Peyer's patch (tissue), 4 donors: Measurements from ENCODE around the gene MAPK1. TPM values are rescaled to one million over a fixed set of nuclear protein-coding genes. Genes with fewer than 3 reads are reported as not detected.

Experiments
- DNase-seq, 3 donors: peaks; one replicate each; pipeline ENCODE4 v3.0.0-alpha.2; 2017 to 2019
- H3K27ac ChIP-seq, 4 donors: fragments of 200-600 bp; sonication (generic); one replicate each; pipeline ENCODE4 v1.5.1; 2016 to 2019
- H3K27me3 ChIP-seq, 2 donors: fragments of 200-600 bp; sonication (generic); one replicate each; pipeline ENCODE4 v1.5.1; 2019
- H3K36me3 ChIP-seq, 3 donors: fragments of 200-600 bp; sonication (generic); one replicate each; pipeline ENCODE4 v1.5.1; 2016 to 2019
- H3K4me1 ChIP-seq, 4 donors: fragments of 200-600 bp; sonication (generic); one replicate each; pipeline ENCODE4 v1.5.1; 2016 to 2019
- H3K4me3 ChIP-seq, 4 donors: fragments of 200-600 bp; sonication (generic); 1 replicate in 3 of 4; 2 replicates in 1 of 4; pipeline ENCODE4 v1.5.1; 2016 to 2019; ENCODE audit warnings: mild to moderate bottlenecking in 1 of 4
- H3K9me3 ChIP-seq, 4 donors: fragments of 200-600 bp; sonication (generic); one replicate each; pipeline ENCODE4 v1.5.1; 2016 to 2019; ENCODE audit warnings: mild to moderate bottlenecking in 1 of 4
- CTCF ChIP-seq, 6 experiments: fragments of 450-650 bp in 4 of 6; fragments of 200-600 bp in 2 of 6; sonication (generic) in 1 of 6; IDR thresholded peaks; one replicate each; pipeline ENCODE4 v1.5.1; 2017 to 2019; ENCODE audit warnings: antibody characterized with exemption in 6 of 6, mild to moderate bottlenecking in 3 of 6, moderate library complexity in 1 of 6
- POLR2A ChIP-seq, 2 donors: fragments of 450-650 bp; IDR thresholded peaks; one replicate each; pipeline ENCODE4 v1.5.1; 2017; ENCODE audit warnings: antibody characterized with exemption in 2 of 2, mild to moderate bottlenecking in 2 of 2, moderate library complexity in 2 of 2
- total RNA-seq, 4 donors: library from RNA; depleted of rRNA; stranded (reverse); fragments of >200 nt; gene quantifications; one replicate each; pipeline ENCODE4 v1.1.0, GENCODE V29; 2016

Gene MAPK1
- total RNA-seq, 4 donors from 2014 or later: 38.9 to 49.5 (median 43.2) TPM

- Histone ChIP-seq H3K4me3 (no peak overlapping the region), H3K9me3 (no peaks in the 10 kb centered on the region), H3K27ac (no peak overlapping the region), H3K4me1 (peaks cover 0 to 8% (median 0%) of the 10 kb centered on the region in 4 donors), H3K27me3 (no peaks in the 10 kb centered on the region), H3K36me3 (peaks cover 0 to 58% (median 0%) of the 10 kb centered on the region in 3 donors)
- TF ChIP-seq CTCF (IDR thresholded peaks at IDR 0.05) (no peak), POLR2A (IDR thresholded peaks at IDR 0.05) (no peak)
- DNase-seq: no peak
These were observed 107.6 kb downstream of the MAPK1 start for GRCh38 chr22:21759646-21760376.

- Histone ChIP-seq H3K27ac (no peak overlapping the region), H3K9me3 (no peaks in the 10 kb centered on the region), H3K4me1 (peaks cover 0 to 8% (median 0%) of the 10 kb centered on the region in 4 donors), H3K4me3 (no peak overlapping the region), H3K36me3 (peaks cover 0 to 51% (median 0%) of the 10 kb centered on the region in 3 donors), H3K27me3 (no peaks in the 10 kb centered on the region)
- DNase-seq: no peak
- TF ChIP-seq CTCF (IDR thresholded peaks at IDR 0.05): no peak
- no peak for TF ChIP-seq POLR2A (IDR thresholded peaks at IDR 0.05)
These were observed 108.4 kb downstream of the MAPK1 start for GRCh38 chr22:21759093-21759492.

- Histone ChIP-seq H3K9me3 (no peaks in the 10 kb centered on the region), H3K4me1 (peaks cover 0 to 8% (median 0%) of the 10 kb centered on the region in 4 donors), H3K36me3 (peaks cover 0 to 43% (median 0%) of the 10 kb centered on the region in 3 donors), H3K27me3 (no peaks in the 10 kb centered on the region), H3K4me3 (no peak overlapping the region), H3K27ac (no peak overlapping the region)
- no peak for TF ChIP-seq CTCF (IDR thresholded peaks at IDR 0.05)
- TF ChIP-seq POLR2A (IDR thresholded peaks at IDR 0.05): no peak
- no peak for DNase-seq
These were observed 109.2 kb downstream of the MAPK1 start for GRCh38 chr22:21758091-21758864.

GRCh38 chr22:21755851-21756284, 111.6 kb downstream of the MAPK1 start:
- Histone ChIP-seq H3K27me3 (no peaks in the 10 kb centered on the region), H3K4me3 (no peak overlapping the region), H3K36me3 (peaks cover 0 to 24% (median 0%) of the 10 kb centered on the region in 3 donors), H3K9me3 (no peaks in the 10 kb centered on the region), H3K27ac (no peak overlapping the region), H3K4me1 (peaks cover 0 to 8% (median 0%) of the 10 kb centered on the region in 4 donors)
- no peak for TF ChIP-seq CTCF (IDR thresholded peaks at IDR 0.05)
- no peak for TF ChIP-seq POLR2A (IDR thresholded peaks at IDR 0.05)
- no peak for DNase-seq

GRCh38 chr22:21754523-21754922, 112.9 kb downstream of the MAPK1 start:
- Histone ChIP-seq H3K27me3 (no peaks in the 10 kb centered on the region), H3K4me3 (no peak overlapping the region), H3K36me3 (peaks cover 0 to 24% (median 0%) of the 10 kb centered on the region in 3 donors), H3K4me1 (peaks cover 0 to 8% (median 0%) of the 10 kb centered on the region in 4 donors), H3K9me3 (no peaks in the 10 kb centered on the region), H3K27ac (no peak overlapping the region)
- TF ChIP-seq POLR2A (IDR thresholded peaks at IDR 0.05): no peak
- TF ChIP-seq CTCF (IDR thresholded peaks at IDR 0.05): no peak
- peak in 1 of 3 donors; percentile 22 for DNase-seq
